ENCODE measurements around the gene RALGAPA1.

DNA sequence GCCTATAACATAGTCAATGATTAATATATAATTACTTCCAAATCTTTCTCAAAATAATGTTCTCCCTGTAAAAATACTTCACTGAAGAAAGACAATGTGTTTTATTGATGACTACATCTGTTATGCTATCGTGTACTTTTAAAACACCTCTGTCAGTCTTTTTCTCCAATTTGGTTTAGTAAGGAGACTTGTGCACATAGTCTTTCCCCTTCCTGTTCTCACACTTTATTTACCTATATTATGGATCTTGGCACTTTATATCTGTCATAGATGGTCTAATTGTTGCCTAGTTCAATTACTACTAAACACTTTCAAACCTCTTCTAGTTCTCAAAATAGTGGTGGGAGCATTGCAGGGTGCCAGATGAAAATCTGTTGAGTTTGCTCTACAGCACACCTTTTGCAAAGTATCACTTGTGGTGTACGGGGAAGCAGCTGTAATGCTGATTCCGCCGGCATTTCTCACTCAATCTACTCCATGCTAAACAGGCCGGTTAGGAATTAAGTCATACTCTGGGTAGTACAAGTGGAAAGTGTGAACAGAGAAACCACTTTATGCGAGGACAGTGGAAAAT lies 276.2 kb downstream of the RALGAPA1 start:
- TF ChIP-seq KAT7 (CRISPR knock-in tag; IDR thresholded peaks at IDR 0.05; ENCODE audit: borderline replicate concordance) (no peak), NFIC (IDR thresholded peaks at IDR 0.05) (no peak), POLR2AphosphoS5 (IDR thresholded peaks at IDR 0.05; ENCODE audit: control insufficient read depth, insufficient read depth, low read depth, low read length) (no peak)

All from K562 (cell line).